BLaER1 treated with 17β-estradiol and CSF1 and Interleukin-3, amounts not matched to agents 10 nM and 100 nM (cell line): Measurements from ENCODE around the gene TMEM179.

ENCODE experiments used
- H3K27ac ChIP-seq, 11 experiments: shearing (Covaris generic); formaldehyde crosslinking; 2 replicates each; pipeline ENCODE4 v1.8.1; 2022
- H3K27me3 ChIP-seq, 11 experiments: shearing (Covaris generic); formaldehyde crosslinking; 2 replicates each; pipeline ENCODE4 v1.8.1; 2022
- H3K36me3 ChIP-seq, 11 experiments: shearing (Covaris generic); formaldehyde crosslinking; 2 replicates each; pipeline ENCODE4 v1.8.1; 2022
- H3K4me1 ChIP-seq, 10 experiments: shearing (Covaris generic); formaldehyde crosslinking; 2 replicates each; pipeline ENCODE4 v1.8.1; 2022
- H3K4me2 ChIP-seq, 11 experiments: shearing (Covaris generic); formaldehyde crosslinking; 2 replicates each; pipeline ENCODE4 v1.8.1; 2022
- H3K4me3 ChIP-seq, 10 experiments: shearing (Covaris generic); formaldehyde crosslinking; 2 replicates each; pipeline ENCODE4 v1.8.1; 2022
- H3K9ac ChIP-seq, 11 experiments: shearing (Covaris generic); formaldehyde crosslinking; 2 replicates each; pipeline ENCODE4 v1.8.1; 2022
- H3K9me3 ChIP-seq, 11 experiments: shearing (Covaris generic); formaldehyde crosslinking; replicated peaks in 1 of 11; 2 replicates each; pipeline ENCODE4 v1.8.1; 2022
- H4K20me1 ChIP-seq, 11 experiments: shearing (Covaris generic); formaldehyde crosslinking; 2 replicates each; pipeline ENCODE4 v1.8.1; 2022
- Cebpa-rat ChIP-seq, 11 experiments: shearing (Covaris generic); IDR thresholded peaks; 2 replicates each; pipeline ENCODE4 v1.8.1; 2022

The TMEM179 gene

DNA sequence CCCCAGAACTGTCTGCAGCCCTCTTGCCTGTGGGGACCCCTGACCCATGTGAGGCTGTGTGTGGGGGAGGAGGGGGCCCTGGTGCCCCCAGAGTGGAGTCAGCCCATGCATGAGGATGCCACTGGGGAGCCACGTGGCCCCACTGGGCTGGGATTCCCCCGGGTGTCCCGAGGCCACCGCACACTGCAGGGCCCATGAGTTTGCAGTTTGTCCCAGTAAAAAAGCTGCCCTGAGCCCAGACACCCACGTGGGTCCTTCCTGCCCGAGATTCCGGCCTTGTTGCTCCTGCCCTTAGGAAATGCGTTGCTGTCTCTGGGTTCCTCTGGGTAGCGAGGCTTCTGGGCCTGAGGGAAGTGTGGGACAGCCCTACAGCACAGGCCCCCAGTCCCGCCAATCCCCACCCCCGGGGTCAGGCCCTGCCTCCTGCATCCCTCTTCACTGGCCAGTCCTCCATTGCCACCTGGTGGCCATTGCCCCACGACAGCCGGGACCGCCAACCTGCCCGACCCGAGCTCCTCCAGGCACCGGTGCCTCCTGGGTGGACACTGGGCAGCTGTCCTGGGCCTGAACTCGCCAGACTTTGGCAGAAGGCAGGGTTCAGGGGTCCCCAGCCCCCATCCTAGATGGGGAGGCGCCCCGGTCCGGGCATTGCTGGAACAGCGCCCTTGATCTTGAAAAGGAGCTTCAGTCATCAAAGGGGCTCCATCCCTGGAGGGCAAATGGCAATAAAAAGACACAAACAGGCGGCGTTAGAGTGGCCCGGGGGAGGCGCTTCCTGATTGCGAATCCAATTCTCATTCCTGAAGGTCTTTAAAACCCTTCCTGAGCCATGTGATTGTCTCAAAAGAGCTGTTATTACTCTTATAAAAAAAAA is 40.6 kb downstream of the TMEM179 start:
- H3K9me3 ChIP-seq, result no peaks in the 10 kb centered on the region
- H3K36me3 ChIP-seq, result no peaks in the 10 kb centered on the region
- H3K4me3 ChIP-seq, result peak overlapping the region in 6 of 10 experiments; percentile 12 to 44 (median 16); a peak in 9 of 20 replicates
- TF ChIP-seq Cebpa-rat (IDR thresholded peaks at IDR 0.05), result no peak
- peak overlapping the region; percentile 6 to 70 (median 49); a peak in 18 of 22 replicates for H3K9ac ChIP-seq
- peak overlapping the region; percentile 76 to 99 (median 92) for H3K4me2 ChIP-seq
- peak overlapping the region in 9 of 11 experiments; percentile 22 to 79 (median 63); a peak in 17 of 22 replicates for H3K27ac ChIP-seq
- H3K4me1 ChIP-seq, result peaks cover 33 to 77% (median 74%) of the 10 kb centered on the region in 10 experiments
- H3K27me3 ChIP-seq, result peaks cover 0 to 37% (median 0%) of the 10 kb centered on the region in 11 experiments; a peak in 5 of 22 replicates
- peaks cover 0 to 26% (median 0%) of the 10 kb centered on the region in 11 experiments; a peak in 4 of 22 replicates for H4K20me1 ChIP-seq

DNA sequence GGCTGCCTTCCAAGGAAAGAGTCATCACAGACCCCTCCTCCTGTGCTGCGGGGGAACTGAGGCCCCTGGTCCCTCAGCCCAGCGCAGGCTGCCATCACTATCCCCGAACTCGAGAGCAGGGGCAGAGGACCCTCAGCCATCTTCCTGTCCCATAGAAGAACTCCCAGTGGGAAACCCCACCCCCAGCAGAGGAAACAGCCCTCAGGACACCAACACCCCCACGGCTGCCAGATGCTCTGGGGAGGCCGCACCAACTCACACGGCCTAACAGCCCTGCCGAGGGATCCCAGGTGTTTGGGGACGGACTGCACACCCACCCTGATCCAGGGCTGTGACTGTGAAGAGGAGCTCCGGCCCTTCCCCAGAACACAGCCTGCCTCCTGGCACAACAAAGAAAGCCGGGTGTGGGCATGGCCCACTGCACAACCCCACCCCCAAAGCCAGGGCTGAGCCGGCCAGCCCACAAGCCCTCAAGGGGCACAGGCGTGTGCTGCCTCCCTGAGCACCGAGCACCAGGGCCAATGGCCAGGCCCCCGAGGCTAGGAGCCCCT is 41.3 kb downstream of the TMEM179 start:
- Histone ChIP-seq H3K4me3 (peak overlapping the region in 6 of 10 experiments; percentile 12 to 44 (median 16); a peak in 6 of 20 replicates), H3K36me3 (no peaks in the 10 kb centered on the region), H3K4me1 (peaks cover 33 to 84% (median 81%) of the 10 kb centered on the region in 10 experiments), H3K27me3 (peaks cover 0 to 37% (median 0%) of the 10 kb centered on the region in 11 experiments; a peak in 5 of 22 replicates), H3K27ac (peak overlapping the region in 9 of 11 experiments; percentile 22 to 79 (median 63); a peak in 17 of 22 replicates), H4K20me1 (peaks cover 0 to 27% (median 0%) of the 10 kb centered on the region in 11 experiments; a peak in 4 of 22 replicates), H3K9me3 (no peaks in the 10 kb centered on the region), H3K9ac (peak overlapping the region in 8 of 11 experiments; percentile 38 to 70 (median 54); a peak in 16 of 22 replicates), H3K4me2 (peak overlapping the region; percentile 76 to 99 (median 92))
- no peak for TF ChIP-seq Cebpa-rat (IDR thresholded peaks at IDR 0.05)

DNA sequence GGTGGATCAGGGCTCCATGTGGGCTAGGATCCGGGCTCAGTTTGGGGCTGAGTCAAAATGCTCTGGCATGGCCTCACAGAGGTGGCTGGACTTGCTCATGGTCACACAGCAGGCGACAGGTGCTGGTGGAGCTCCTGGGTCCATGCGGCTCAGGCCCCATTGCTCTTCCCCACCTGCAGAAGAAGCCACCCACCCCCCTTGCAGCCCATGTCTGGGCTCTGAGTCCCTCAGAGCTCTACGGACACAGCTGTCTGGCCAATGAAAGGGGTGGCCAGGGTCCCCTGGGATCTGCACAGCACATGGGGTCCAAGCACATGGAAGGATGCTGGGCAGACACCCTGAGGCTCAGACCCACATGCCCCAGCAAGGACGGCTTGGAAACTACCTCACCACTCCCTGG is 42.0 kb downstream of the TMEM179 start:
- TF ChIP-seq Cebpa-rat (IDR thresholded peaks at IDR 0.05), result no peak

DNA sequence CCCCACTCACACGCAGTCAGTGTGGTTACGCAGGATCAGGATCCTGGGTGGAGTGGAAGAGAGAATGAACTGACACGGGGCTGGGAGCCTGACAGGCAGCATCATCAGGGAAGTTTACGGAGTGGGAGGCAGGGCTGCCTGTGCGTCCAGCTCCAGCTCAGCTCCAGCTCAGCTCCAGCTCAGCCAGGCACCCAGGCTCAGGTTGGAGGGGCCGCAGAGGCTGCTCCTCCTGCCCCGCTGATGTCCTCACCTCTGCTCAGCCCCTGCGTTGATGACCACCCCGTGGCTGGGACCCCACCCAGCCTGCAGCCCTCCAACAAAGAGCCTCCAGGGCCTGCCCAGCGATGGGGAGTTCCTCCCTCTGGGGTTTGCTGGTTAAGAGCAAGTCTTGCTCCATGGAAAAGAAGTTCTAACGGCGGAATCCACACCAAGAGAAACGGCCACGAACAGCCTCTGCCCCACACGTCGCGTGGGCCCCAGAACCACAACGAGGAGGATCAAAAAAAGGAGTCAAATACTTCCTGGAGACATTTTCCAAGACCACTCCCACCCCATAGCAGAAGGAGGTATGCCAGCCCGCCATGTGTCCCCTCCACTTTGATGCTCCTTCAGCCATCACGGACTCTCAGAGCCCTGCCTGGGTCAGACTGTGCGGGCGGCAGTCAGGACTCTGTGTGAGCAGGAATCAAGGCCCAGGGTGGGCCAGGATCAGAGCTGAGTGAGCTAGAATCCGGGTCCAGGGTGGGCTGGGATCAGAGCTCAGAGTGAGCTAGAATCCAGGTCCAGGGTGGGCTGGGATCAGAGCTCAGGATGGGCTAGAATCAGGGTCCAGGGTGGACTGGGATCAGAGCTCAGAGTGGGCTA is 42.7 kb downstream of the TMEM179 start:
- peak overlapping the region in 3 of 11 experiments; percentile 2 to 32 (median 6); a peak in 1 of 22 replicates for H3K27ac ChIP-seq
- no peak overlapping the region for H3K4me3 ChIP-seq
- peaks cover 0 to 27% (median 0%) of the 10 kb centered on the region in 11 experiments; a peak in 4 of 22 replicates for H4K20me1 ChIP-seq
- H3K4me2 ChIP-seq, result peak overlapping the region; percentile 5 to 96 (median 73); a peak in 18 of 22 replicates
- TF ChIP-seq Cebpa-rat (IDR thresholded peaks at IDR 0.05), result no peak
- H3K4me1 ChIP-seq, result peaks cover 33 to 98% (median 93%) of the 10 kb centered on the region in 10 experiments
- peak overlapping the region in 4 of 11 experiments; percentile 30 to 37 (median 36); a peak in 8 of 22 replicates for H3K9ac ChIP-seq
- peaks cover 0 to 37% (median 0%) of the 10 kb centered on the region in 11 experiments; a peak in 5 of 22 replicates for H3K27me3 ChIP-seq
- H3K9me3 ChIP-seq, result no peaks in the 10 kb centered on the region
- H3K36me3 ChIP-seq, result no peaks in the 10 kb centered on the region

More for the DNA sequence above, 42.0 kb downstream of the TMEM179 start:
- no peaks in the 10 kb centered on the region for H3K36me3 ChIP-seq
- peaks cover 0 to 37% (median 0%) of the 10 kb centered on the region in 11 experiments; a peak in 5 of 22 replicates for H3K27me3 ChIP-seq
- peaks cover 0 to 27% (median 0%) of the 10 kb centered on the region in 11 experiments; a peak in 4 of 22 replicates for H4K20me1 ChIP-seq
- no peak overlapping the region for H3K4me3 ChIP-seq
- peak overlapping the region in 9 of 11 experiments; percentile 47 to 96 (median 81); a peak in 17 of 22 replicates for H3K4me2 ChIP-seq
- H3K4me1 ChIP-seq, result peaks cover 33 to 91% (median 87%) of the 10 kb centered on the region in 10 experiments
- H3K9me3 ChIP-seq, result no peaks in the 10 kb centered on the region
- H3K9ac ChIP-seq, result peak overlapping the region in 4 of 11 experiments; percentile 30 to 37 (median 36); a peak in 4 of 22 replicates
- H3K27ac ChIP-seq, result peak overlapping the region in 2 of 11 experiments; percentile 2 to 32; a peak in 1 of 22 replicates

DNA sequence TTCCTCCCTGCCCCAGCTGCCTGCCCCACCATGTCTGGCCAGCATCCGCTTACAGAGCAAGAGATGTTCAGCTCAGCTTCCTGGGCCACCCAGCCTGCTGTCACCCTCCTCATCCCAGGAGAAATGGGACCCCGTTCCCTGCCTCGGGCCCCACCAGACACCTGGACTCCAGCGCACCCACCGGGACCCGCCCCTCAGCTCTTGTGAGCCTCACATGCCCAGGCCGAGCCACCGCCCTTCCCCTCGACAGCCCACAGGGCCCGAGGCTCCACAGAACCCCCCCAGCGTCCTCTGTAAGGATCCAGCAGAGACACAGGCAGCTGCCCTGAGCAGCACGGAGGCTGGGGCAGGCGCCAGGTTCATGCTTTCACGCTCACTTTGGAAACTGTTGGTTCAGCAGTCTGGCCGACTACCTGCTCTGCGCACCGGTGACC is 43.4 kb downstream of the TMEM179 start:
- Histone ChIP-seq H3K27ac (no peak overlapping the region), H3K27me3 (peaks cover 0 to 37% (median 0%) of the 10 kb centered on the region in 11 experiments; a peak in 5 of 22 replicates)

DNA sequence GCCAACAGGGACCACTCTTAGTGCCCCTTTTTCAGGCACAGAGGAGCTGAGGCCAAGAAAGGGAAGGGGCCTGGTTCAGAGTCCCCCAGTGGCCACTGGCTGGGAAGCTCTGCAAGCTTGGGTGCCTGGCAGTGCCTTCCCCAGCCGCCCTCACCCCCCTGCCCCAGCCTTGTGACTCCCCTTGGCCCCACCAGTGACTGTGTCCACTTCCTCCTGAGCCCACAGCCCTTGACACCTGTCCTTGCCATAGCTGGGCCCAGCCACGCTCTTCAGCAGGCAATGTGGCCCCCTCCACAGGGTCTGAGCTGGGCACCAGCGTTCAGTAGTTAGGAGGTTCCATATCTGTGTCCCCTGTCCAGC is 44.0 kb downstream of the TMEM179 start:
- Histone ChIP-seq H3K4me1 (peaks cover 33 to 100% (median 98%) of the 10 kb centered on the region in 10 experiments), H3K27me3 (peaks cover 0 to 37% (median 0%) of the 10 kb centered on the region in 11 experiments; a peak in 5 of 22 replicates), H3K4me2 (peak overlapping the region in 9 of 11 experiments; percentile 47 to 96 (median 81); a peak in 17 of 22 replicates), H3K4me3 (no peak overlapping the region), H3K9me3 (no peaks in the 10 kb centered on the region), H4K20me1 (peaks cover 0 to 24% (median 0%) of the 10 kb centered on the region in 11 experiments; a peak in 4 of 22 replicates), H3K9ac (no peak overlapping the region), H3K36me3 (no peaks in the 10 kb centered on the region), H3K27ac (no peak overlapping the region)
- no peak for TF ChIP-seq Cebpa-rat (IDR thresholded peaks at IDR 0.05)

More for the DNA sequence above, 43.4 kb downstream of the TMEM179 start:
- Histone ChIP-seq H3K9me3 (no peaks in the 10 kb centered on the region), H3K4me1 (peaks cover 33 to 100% (median 98%) of the 10 kb centered on the region in 10 experiments), H3K4me3 (no peak overlapping the region), H3K36me3 (no peaks in the 10 kb centered on the region), H3K9ac (peak overlapping the region in 2 of 11 experiments; percentile 6 to 34; a peak in 1 of 22 replicates), H4K20me1 (peaks cover 0 to 27% (median 0%) of the 10 kb centered on the region in 11 experiments; a peak in 4 of 22 replicates), H3K4me2 (peak overlapping the region; percentile 5 to 96 (median 73); a peak in 19 of 22 replicates)
- no peak for TF ChIP-seq Cebpa-rat (IDR thresholded peaks at IDR 0.05)

DNA sequence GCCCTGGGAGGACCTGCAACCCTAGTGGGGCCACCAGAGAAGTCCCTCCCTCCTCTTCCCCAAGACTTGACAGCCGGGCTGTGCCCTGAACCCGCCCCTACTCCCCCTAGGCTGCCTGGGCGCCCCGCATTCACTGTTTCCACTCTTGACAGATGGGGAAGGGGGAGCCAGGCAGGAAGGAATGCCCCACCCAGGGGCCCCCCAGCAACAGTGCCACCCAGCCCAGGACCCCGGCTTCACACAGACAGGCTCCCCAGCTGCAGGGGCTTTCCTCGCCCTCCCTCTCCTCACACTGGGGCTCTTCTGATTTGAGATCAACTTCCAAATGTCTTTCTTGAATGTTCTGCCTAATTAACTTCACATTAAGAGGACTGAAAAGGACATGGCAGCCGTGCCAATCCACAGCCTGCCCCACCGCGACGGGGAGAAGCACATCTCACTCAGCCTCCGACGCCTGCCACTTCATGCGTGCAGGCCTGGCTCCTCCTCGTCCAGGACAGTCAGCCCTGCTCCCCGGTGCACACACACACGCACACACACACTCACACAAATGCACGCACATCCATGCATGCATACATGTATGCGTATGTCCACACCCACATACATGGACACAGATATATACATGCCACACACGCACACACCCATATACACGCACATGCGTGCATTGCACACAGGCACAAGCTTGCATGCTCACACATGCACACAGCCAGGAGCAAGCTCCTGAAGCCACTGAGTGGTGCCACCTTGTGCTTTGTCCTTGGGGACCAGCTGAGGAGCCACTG is 44.6 kb downstream of the TMEM179 start:
- Histone ChIP-seq H3K4me3 (no peak overlapping the region), H3K36me3 (no peaks in the 10 kb centered on the region), H3K27ac (no peak overlapping the region), H3K4me2 (peak overlapping the region in 9 of 11 experiments; percentile 47 to 96 (median 81); a peak in 17 of 22 replicates), H3K4me1 (peaks cover 33 to 100% (median 98%) of the 10 kb centered on the region in 10 experiments), H3K9ac (no peak overlapping the region), H3K27me3 (peaks cover 0 to 37% (median 0%) of the 10 kb centered on the region in 11 experiments; a peak in 5 of 22 replicates), H4K20me1 (peaks cover 0 to 27% (median 0%) of the 10 kb centered on the region in 11 experiments; a peak in 4 of 22 replicates), H3K9me3 (no peaks in the 10 kb centered on the region)
- TF ChIP-seq Cebpa-rat (IDR thresholded peaks at IDR 0.05), result no peak
